Tibial nerve (tissue), 3 donors: ENCODE data around the gene XKRX.

Experiments
- CTCF ChIP-seq, 5 experiments: fragments of 200-600 bp in 3 of 5; fragments of 450-650 bp in 2 of 5; sonication (generic) in 3 of 5; IDR thresholded peaks; one replicate each; pipeline ENCODE4 v1.5.1; 2016 to 2019; ENCODE audit warnings: antibody characterized with exemption in 5 of 5, mild to moderate bottlenecking in 3 of 5, moderate library complexity in 2 of 5
- POLR2A ChIP-seq, 2 donors: fragments of 450-650 bp; IDR thresholded peaks; one replicate each; pipeline ENCODE4 v1.6.1; 2017; ENCODE audit warnings: antibody characterized with exemption in 2 of 2, mild to moderate bottlenecking in 2 of 2, moderate library complexity in 2 of 2

- TF ChIP-seq CTCF (IDR thresholded peaks at IDR 0.05) (no peak), POLR2A (IDR thresholded peaks at IDR 0.05) (no peak)
Observed at GRCh38 chrX:100883654-100884053, 45.1 kb downstream of the XKRX start.
